Measurements from ENCODE around the gene CAPN10. TPM values are rescaled to one million over a fixed set of nuclear protein-coding genes. Genes with fewer than 3 reads are reported as not detected.

Gene CAPN10
- total RNA-seq, 1 experiment from 2014 or later: 27.8 TPM

DNA sequence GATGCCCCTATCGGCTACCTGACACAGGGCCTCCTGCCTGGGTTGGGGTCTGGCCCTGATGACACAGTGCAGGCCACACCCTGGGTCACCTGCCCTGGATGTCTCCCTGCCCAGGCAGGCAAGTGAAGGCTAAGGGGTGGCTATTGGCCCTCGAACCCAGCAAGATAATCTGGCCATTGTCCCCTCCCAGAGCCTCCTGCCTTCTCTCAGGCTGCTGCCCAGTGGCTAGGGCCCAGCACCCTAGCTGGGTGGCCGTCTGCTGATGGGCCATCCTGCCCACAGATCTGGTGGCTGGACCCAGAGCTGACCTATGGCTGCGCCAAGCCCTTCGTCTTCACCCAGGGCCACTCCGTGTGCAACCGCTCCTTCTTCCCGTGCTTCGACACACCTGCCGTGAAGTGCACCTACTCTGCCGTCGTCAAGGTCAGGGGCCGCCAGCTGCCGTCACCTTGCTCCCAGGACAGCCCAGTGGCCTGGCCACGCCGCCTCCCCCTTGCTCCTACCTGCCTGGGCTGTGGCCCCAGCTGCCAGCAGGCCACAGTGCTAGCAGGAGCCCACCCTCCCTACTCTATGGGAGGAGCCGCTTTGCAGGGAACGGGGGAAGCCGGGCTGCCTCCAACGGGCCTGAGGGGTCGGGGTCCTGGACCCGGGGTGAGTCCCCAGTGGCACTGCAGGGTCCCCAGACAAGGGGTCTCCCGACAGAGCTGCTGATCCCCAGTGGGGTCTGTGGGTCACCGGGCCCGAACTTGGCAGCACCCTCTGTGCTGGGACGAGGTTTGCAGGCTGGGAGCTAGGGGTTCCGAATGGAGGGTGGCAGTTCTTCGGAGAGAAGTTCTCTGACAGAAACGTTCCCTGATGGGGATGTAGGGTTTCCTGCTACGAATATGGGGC, 14.1 kb upstream of the CAPN10 start:
- no peak overlapping the region for H3K4me3 ChIP-seq (ENCODE audit: low read depth, low read length)
- no peaks in the 10 kb centered on the region for H3K27me3 ChIP-seq (replicated peaks; ENCODE audit: control insufficient read depth, insufficient read depth, low read length)
- no peaks in the 10 kb centered on the region for H3K36me3 ChIP-seq (ENCODE audit: control insufficient read depth, insufficient read depth, low read length)
- peaks cover 5% of the 10 kb centered on the region; the same call in 1 of the 2 replicates for H3K4me1 ChIP-seq
- intact Hi-C loops (cut with micrococcal nuclease; ENCODE audit: unreplicated experiment): no loop called here
- H3K36me3 Mint-ChIP-seq (ENCODE audit: insufficient read depth, unreplicated experiment): peaks cover 6% of the 10 kb centered on the region
- no TSS peak for BruUV-seq (replicated peaks)
- TF ChIP-seq, protein P1, sequence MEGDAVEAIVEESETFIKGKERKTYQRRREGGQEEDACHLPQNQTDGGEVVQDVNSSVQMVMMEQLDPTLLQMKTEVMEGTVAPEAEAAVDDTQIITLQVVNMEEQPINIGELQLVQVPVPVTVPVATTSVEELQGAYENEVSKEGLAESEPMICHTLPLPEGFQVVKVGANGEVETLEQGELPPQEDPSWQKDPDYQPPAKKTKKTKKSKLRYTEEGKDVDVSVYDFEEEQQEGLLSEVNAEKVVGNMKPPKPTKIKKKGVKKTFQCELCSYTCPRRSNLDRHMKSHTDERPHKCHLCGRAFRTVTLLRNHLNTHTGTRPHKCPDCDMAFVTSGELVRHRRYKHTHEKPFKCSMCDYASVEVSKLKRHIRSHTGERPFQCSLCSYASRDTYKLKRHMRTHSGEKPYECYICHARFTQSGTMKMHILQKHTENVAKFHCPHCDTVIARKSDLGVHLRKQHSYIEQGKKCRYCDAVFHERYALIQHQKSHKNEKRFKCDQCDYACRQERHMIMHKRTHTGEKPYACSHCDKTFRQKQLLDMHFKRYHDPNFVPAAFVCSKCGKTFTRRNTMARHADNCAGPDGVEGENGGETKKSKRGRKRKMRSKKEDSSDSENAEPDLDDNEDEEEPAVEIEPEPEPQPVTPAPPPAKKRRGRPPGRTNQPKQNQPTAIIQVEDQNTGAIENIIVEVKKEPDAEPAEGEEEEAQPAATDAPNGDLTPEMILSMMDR (IDR thresholded peaks at IDR 0.05; ENCODE audit: insufficient read depth in 1 of 2, low read depth in 1 of 2, low read length in 1 of 2, severe bottlenecking in 1 of 2, unreplicated experiment in 1 of 2): no peak
- no peaks in the 10 kb centered on the region for H3K4me1 Mint-ChIP-seq (ENCODE audit: low read depth, unreplicated experiment)
- no peaks in the 10 kb centered on the region for H3K27me3 Mint-ChIP-seq (ENCODE audit: insufficient read depth, unreplicated experiment)
- POLR2A ChIA-PET: no interaction called here
- H3K9me3 ChIP-seq: no peaks in the 10 kb centered on the region
- no peak overlapping the region for H3K4me3 Mint-ChIP-seq (ENCODE audit: unreplicated experiment)
- no peak for DNase-seq
- CTCF ChIA-PET: no interaction called here
- no peak overlapping the region for H3K27ac Mint-ChIP-seq (ENCODE audit: unreplicated experiment)
- H3K9me3 Mint-ChIP-seq (ENCODE audit: unreplicated experiment): no peaks in the 10 kb centered on the region

GRCh38 chr2:240573071-240573515, 13.4 kb upstream of the CAPN10 start:
- Mint-ChIP-seq H3K4me1 (ENCODE audit: low read depth, unreplicated experiment) (no peaks in the 10 kb centered on the region), H3K4me3 (ENCODE audit: unreplicated experiment) (no peak overlapping the region), H3K27ac (ENCODE audit: unreplicated experiment) (no peak overlapping the region), H3K9me3 (ENCODE audit: unreplicated experiment) (no peaks in the 10 kb centered on the region), H3K27me3 (ENCODE audit: insufficient read depth, unreplicated experiment) (no peaks in the 10 kb centered on the region), H3K36me3 (ENCODE audit: insufficient read depth, unreplicated experiment) (peaks cover 6% of the 10 kb centered on the region)
- ChIA-PET POLR2A (no interaction called here), CTCF (no interaction called here)
- TF ChIP-seq, protein P1 (IDR thresholded peaks at IDR 0.05; ENCODE audit: insufficient read depth in 1 of 2, low read depth in 1 of 2, low read length in 1 of 2, severe bottlenecking in 1 of 2, unreplicated experiment in 1 of 2): no peak
- no peaks in the 10 kb centered on the region for H3K36me3 ChIP-seq (ENCODE audit: control insufficient read depth, insufficient read depth, low read length)
- intact Hi-C loops (cut with micrococcal nuclease; ENCODE audit: unreplicated experiment): no loop called here
- H3K9me3 ChIP-seq: no peaks in the 10 kb centered on the region
- BruUV-seq (replicated peaks): no TSS peak
- H3K27me3 ChIP-seq (replicated peaks; ENCODE audit: control insufficient read depth, insufficient read depth, low read length): no peaks in the 10 kb centered on the region
- H3K4me3 ChIP-seq (ENCODE audit: low read depth, low read length): no peak overlapping the region
- DNase-seq: no peak
- H3K4me1 ChIP-seq: peaks cover 5% of the 10 kb centered on the region; the same call in 1 of the 2 replicates

DNA sequence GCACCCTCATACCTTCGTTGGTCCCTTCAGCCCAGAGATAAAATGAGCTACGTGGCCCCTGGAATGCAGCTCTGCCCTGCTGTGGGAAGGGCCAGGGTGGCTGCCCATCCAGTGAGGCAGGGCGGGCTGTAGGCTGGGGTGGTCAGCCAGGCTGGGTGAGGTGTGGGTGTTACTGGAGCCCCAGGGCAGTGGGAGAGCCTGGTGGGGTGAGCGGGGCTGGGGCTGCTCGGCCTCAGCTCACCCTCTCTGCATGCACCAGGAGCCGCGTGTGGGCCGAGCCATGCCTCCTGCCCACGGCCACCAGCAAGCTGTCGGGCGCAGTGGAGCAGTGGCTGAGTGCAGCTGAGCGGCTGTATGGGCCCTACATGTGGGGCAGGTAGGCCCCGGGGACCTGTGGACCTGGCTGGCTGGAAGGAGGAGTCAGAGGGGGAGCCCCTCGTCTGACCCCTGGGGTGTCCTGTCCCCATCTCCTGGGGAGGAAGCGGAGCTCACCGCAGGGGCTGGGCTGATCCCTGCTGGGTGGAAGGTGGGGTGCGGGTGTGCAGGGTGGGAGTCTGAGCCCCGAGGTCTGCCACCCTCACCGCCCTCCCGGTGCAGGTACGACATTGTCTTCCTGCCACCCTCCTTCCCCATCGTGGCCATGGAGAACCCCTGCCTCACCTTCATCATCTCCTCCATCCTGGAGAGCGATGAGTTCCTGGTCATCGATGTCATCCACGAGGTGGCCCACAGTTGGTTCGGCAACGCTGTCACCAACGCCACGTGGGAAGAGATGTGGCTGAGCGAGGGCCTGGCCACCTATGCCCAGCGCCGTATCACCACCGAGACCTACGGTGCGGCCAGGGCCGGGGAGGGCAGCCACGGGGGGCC, 12.8 kb upstream of the CAPN10 start:
- ChIA-PET CTCF (no interaction called here), POLR2A (no interaction called here)
- BruUV-seq (replicated peaks): no TSS peak
- no peaks in the 10 kb centered on the region for H3K36me3 ChIP-seq (ENCODE audit: control insufficient read depth, insufficient read depth, low read length)
- H3K4me3 ChIP-seq (ENCODE audit: low read depth, low read length): no peak overlapping the region
- no peaks in the 10 kb centered on the region for H3K27me3 Mint-ChIP-seq (ENCODE audit: insufficient read depth, unreplicated experiment)
- no peaks in the 10 kb centered on the region for H3K4me1 Mint-ChIP-seq (ENCODE audit: low read depth, unreplicated experiment)
- no peak overlapping the region for H3K4me3 Mint-ChIP-seq (ENCODE audit: unreplicated experiment)
- H3K27ac Mint-ChIP-seq (ENCODE audit: unreplicated experiment): no peak overlapping the region
- H3K9me3 Mint-ChIP-seq (ENCODE audit: unreplicated experiment): no peaks in the 10 kb centered on the region
- H3K9me3 ChIP-seq: no peaks in the 10 kb centered on the region
- TF ChIP-seq, protein P1 (IDR thresholded peaks at IDR 0.05; ENCODE audit: insufficient read depth in 1 of 2, low read depth in 1 of 2, low read length in 1 of 2, severe bottlenecking in 1 of 2, unreplicated experiment in 1 of 2): no peak
- no peaks in the 10 kb centered on the region for H3K27me3 ChIP-seq (replicated peaks; ENCODE audit: control insufficient read depth, insufficient read depth, low read length)
- H3K36me3 Mint-ChIP-seq (ENCODE audit: insufficient read depth, unreplicated experiment): peaks cover 6% of the 10 kb centered on the region
- H3K4me1 ChIP-seq: peaks cover 5% of the 10 kb centered on the region; the same call in 1 of the 2 replicates
- intact Hi-C loops (cut with micrococcal nuclease; ENCODE audit: unreplicated experiment): no loop called here
- DNase-seq: no peak
